ENCODE measurements around the gene LTBP2.

Gene LTBP2

DNA sequence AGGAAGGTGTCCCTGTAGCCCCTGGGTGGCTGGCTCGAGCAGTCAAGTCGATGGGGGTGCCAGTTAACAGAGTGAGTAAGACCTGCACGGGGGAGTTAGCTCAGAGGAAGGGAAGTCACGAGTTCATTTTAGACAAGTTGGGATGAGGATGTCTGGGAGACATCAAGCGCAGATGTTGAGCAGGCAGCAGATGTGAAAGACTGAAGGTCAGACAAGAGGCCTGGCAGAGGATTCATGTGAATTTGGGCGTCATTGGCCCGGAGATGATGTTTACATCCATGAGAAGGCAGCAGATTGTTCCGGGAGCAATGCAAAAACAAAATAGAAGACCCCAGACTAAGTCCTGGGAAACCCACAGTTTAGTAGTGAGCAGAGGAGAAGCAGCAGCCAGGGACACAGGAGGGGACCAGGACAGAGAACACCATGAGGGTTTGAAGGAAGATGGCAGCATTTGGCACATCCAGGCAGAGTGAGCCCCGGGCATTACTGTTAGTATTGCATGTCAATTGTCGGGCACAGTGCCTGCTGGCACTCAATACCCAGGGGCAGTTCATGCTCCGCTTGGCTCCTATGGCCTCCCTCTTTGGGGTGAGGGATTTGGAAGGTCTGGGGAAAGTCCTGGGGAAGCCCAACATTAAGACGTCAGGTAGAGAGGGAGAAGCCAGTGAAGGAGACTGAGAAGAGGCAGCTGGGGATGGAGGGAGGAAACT is 15.1 kb downstream of the LTBP2 start:
- no peak overlapping the region for H3K4me3 ChIP-seq (ENCODE audit: low read depth, low read length)
- TF ChIP-seq CTCF (IDR thresholded peaks at IDR 0.05; ENCODE audit: borderline replicate concordance, insufficient read depth, low read depth, low read length) = no peak

DNA sequence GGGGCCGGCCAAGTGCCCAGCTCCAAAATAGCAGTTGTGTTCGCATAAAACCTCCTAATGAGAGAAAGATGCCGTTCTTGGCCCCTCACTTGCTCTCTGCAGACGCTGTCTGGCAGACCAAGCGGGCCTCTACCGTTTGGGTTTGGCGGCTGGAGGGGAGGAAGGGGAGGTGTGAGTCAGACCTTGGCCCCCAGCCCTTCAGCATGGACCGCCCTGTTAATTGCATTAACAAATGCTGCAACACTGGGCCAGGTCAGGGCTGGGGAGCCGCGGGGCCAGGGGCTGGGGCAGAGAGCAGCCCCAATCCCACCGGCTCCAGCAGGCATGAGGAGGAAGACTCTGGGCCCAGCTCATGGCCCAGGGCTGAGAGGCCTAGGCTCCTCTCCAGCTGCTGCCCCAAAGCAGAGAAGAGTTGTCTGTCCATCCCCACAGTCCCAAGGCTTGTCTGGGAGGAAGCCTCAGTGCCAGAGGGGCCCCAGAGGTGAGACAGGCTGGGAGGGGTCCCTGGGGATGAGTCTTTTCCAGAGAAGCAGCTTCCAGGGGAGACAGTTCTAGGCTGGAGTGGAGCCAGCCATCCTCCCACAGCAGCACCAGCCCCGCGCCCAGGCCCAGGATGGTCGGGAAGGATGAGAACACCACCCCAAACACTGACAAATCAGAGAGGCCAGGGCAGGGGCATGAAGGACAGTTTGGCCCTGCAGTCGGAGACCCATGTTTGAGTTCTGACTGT is 16.9 kb downstream of the LTBP2 start:
- no peak overlapping the region for H3K4me3 ChIP-seq (ENCODE audit: low read depth, low read length)
- TF ChIP-seq CTCF (IDR thresholded peaks at IDR 0.05; ENCODE audit: borderline replicate concordance, insufficient read depth, low read depth, low read length) = no peak

DNA sequence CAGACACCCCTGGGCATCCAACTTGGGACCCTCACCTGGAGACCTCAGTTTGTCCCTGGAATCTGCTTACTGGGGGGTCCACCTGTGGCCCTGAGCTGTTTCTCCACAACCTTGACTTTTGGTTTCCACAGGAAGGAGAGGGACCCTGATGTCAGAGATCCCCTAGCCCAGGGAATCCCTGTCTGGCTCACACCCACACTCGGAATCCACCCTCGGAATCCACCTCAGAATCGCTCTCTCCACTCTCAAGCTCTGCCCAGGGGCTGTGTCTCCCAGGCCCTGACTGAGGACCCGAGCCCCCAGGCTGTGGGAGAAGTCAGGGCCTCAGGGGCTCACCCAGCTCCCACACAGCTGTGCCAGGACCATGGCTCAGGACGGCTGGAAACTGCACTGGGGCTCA is 17.4 kb downstream of the LTBP2 start:
- TF ChIP-seq CTCF (IDR thresholded peaks at IDR 0.05; ENCODE audit: borderline replicate concordance, insufficient read depth, low read depth, low read length) = no peak

DNA sequence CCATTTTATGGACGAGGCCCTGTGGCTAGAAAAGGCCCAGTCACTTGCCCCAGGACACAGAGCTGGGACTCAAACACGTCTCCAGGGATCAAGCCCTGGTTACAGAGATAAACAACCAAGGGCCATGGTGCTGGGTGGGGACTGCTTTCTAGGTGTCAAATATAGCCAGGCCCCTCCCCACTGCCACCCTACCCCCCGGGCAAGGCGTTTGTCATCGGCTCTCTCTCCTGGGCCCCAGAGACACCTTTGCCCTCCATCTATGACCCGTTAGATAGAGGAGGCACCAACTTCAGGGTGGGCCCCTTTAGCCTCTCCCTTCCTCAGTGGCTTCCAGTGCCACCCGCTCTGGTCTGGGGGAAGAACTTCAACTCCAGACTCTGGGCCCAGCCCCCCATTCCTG is 18.0 kb downstream of the LTBP2 start:
- no peak overlapping the region for H3K4me3 ChIP-seq (ENCODE audit: low read depth, low read length)
- no peak for TF ChIP-seq CTCF (IDR thresholded peaks at IDR 0.05; ENCODE audit: borderline replicate concordance, insufficient read depth, low read depth, low read length)

More for the DNA sequence above, 17.4 kb downstream of the LTBP2 start:
- no peak overlapping the region for H3K4me3 ChIP-seq (ENCODE audit: low read depth, low read length)

GRCh38 chr14:74593241-74593953 is 18.6 kb downstream of the LTBP2 start:
- TF ChIP-seq CTCF (IDR thresholded peaks at IDR 0.05; ENCODE audit: borderline replicate concordance, insufficient read depth, low read depth, low read length) = no peak

DNA sequence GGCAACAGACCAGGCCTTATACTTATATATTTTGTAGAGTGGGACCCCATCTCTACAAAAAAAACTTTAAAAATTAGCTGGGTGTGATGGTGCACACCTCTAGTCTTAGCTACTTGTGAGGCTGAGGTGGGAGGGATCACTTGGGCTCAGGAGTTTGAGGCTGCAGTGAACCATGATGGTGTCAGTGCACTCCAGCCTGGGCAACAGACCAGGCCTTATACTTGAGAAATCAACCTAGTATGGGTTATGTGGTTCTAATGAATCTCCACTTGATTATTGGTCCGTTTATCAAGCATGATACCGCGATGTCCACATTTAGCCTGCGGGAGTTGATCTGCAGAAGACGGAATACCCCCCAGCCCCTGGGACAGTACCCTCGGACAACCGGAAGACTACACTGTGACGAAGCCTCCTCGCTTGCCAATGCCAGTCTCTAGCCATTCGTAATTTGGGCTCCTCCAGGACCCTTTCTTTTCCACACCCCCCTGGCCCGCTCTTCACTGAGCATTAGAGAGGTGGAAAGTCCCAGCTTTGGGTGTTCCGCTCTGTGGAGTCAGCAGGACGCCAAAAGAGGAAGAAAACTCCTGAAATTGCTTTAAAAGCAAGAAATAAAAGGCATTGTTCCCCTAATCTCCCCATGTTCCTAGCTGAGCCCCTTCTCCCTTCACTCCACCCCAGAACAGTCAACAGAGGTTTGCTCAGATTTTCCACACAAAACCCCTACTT is 19.4 kb downstream of the LTBP2 start:
- no peak for TF ChIP-seq CTCF (IDR thresholded peaks at IDR 0.05; ENCODE audit: borderline replicate concordance, insufficient read depth, low read depth, low read length)
- H3K4me3 ChIP-seq (ENCODE audit: low read depth, low read length) = no peak overlapping the region

More at GRCh38 chr14:74593241-74593953, 18.6 kb downstream of the LTBP2 start:
- no peak overlapping the region for H3K4me3 ChIP-seq (ENCODE audit: low read depth, low read length)
